Panc1 (cell line): ENCODE results near the gene DRGX. TPM values are rescaled to one million over a fixed set of nuclear protein-coding genes. Genes with fewer than 3 reads are reported as not detected.

Experiments used
- ATAC-seq: fragments of 200-7000 bp; cut with Tn5 transposase; 2 replicates; pipeline ENCODE4 v1.9.1; 2020; ENCODE audit warnings: mild to moderate bottlenecking, moderate library complexity
- BruUV-seq: library from RNA; stranded (reverse); fragments of 400-500 nt; replicated peaks from 2 replicates; lab custom pipeline; 2021; lab: Mats Ljungman, UMichigan
- CTCF ChIA-PET: fragments of 300-600 bp; sonication (Branson Sonifier 250); formaldehyde crosslinking; loops from one replicate; lab custom pipeline; 2022; ENCODE audit warnings: antibody characterized with exemption; lab: Charles Lee
- POLR2A ChIA-PET: fragments of 300-600 bp; sonication (Branson Sonifier 250); formaldehyde crosslinking; loops from one replicate; lab custom pipeline; 2022; ENCODE audit warnings: antibody characterized with exemption; lab: Charles Lee
- DNase-seq: peaks from one replicate; pipeline ENCODE4 v3.0.0-alpha.2; 2010; ENCODE audit warnings: low read depth, low spot score
- H3K27ac ChIP-seq: 2 replicates; pipeline ENCODE4 v1.5.1; 2011; ENCODE audit warnings: mild to moderate bottlenecking, low read length, inconsistent platforms
- H3K27me3 ChIP-seq: fragments of 200-500 bp; sonication (Bioruptor generic); 2 replicates; pipeline ENCODE4 v1.6.0; 2014; ENCODE audit warnings: low read length, inconsistent platforms; ENCODE audit not compliant: control insufficient read depth, insufficient read depth
- H3K36me3 ChIP-seq: fragments of 200-500 bp; sonication (Bioruptor generic); 2 replicates; pipeline ENCODE4 v1.5.1; 2014; ENCODE audit warnings: inconsistent platforms, mild to moderate bottlenecking, low read length, moderate library complexity; ENCODE audit not compliant: control insufficient read depth, insufficient read depth
- H3K4me1 ChIP-seq: 2 replicates; pipeline ENCODE4 v1.5.1; 2011; ENCODE audit warnings: inconsistent platforms, mild to moderate bottlenecking, low read length, moderate library complexity; ENCODE audit not compliant: control insufficient read depth, insufficient read depth
- H3K4me3 ChIP-seq, 2 experiments: 2 replicates each; pipeline ENCODE4 v1.5.1; 2011 to 2012; ENCODE audit warnings: low read depth in 2 of 2, low read length in 2 of 2, mild to moderate bottlenecking in 2 of 2, inconsistent platforms in 1 of 2, moderate library complexity in 1 of 2
- H3K9me3 ChIP-seq: fragments of 200-500 bp; sonication (Bioruptor generic); 2 replicates; pipeline ENCODE4 v1.5.1; 2014; ENCODE audit warnings: low read depth, mild to moderate bottlenecking, inconsistent platforms, low read length, moderate library complexity; ENCODE audit not compliant: control insufficient read depth, insufficient read depth
- CTCF ChIP-seq: fragments of 450-650 bp; IDR thresholded peaks from 2 replicates; pipeline ENCODE4 v1.5.1; 2017; ENCODE audit warnings: mild to moderate bottlenecking
- POLR2AphosphoS5 ChIP-seq: IDR thresholded peaks from 2 replicates; pipeline ENCODE4 v1.6.1; 2012; ENCODE audit warnings: mild to moderate bottlenecking, low read depth, low read length, moderate library complexity
- REST ChIP-seq, 2 experiments: IDR thresholded peaks; 2 replicates each; pipeline ENCODE4 v1.6.1; 2011 to 2012; ENCODE audit warnings: low read depth in 2 of 2, control low read depth in 1 of 2, low read length in 1 of 2, mild to moderate bottlenecking in 1 of 2, moderate library complexity in 1 of 2; ENCODE audit not compliant: insufficient read depth in 1 of 2
- SIN3A ChIP-seq: IDR thresholded peaks from 2 replicates; pipeline ENCODE4 v1.6.1; 2012; ENCODE audit warnings: low read depth, mild to moderate bottlenecking, low read length, moderate library complexity, borderline replicate concordance; ENCODE audit not compliant: insufficient read depth
- TCF7L2 ChIP-seq: IDR thresholded peaks from 2 replicates; pipeline ENCODE4 v1.6.1; 2011; ENCODE audit warnings: mild to moderate bottlenecking, low read depth, low read length, inconsistent platforms
- in situ Hi-C: cut with HindIII; loops from 2 replicates; pipeline ENCODE4 v1.10.0; 2016; ENCODE audit warnings: low sequenced_read_pairs, low pct_unique_long_range_greater_than_20kb
- intact Hi-C: fragments of 100-400 bp; cut with micrococcal nuclease; formaldehyde crosslinking; loops from one replicate; pipeline ENCODE4 v1.10.0; 2022; ENCODE audit not compliant: unreplicated experiment
- total RNA-seq: library from RNA; stranded (reverse); gene quantifications from one replicate; pipeline ENCODE4 v1.2.1, GENCODE V29; 2021; ENCODE audit not compliant: unreplicated experiment

Gene DRGX
- total RNA-seq, 1 experiment from 2014 or later, result 0.15 TPM

GRCh38 chr10:49404321-49404878, 8.5 kb upstream of the DRGX start:
- no TSS peak for BruUV-seq
- Histone ChIP-seq H3K36me3 (no peaks in the 10 kb centered on the region), H3K4me1 (no peaks in the 10 kb centered on the region; the same call in 1 of the 2 replicates), H3K9me3 (no peaks in the 10 kb centered on the region), H3K4me3 (no peak overlapping the region), H3K27ac (no peak overlapping the region), H3K27me3 (peaks cover 33% of the 10 kb centered on the region)
- CTCF ChIA-PET, result no interaction called here
- ATAC-seq (no peak), DNase-seq (no peak)
- in situ Hi-C loops, result no loop called here
- POLR2A ChIA-PET, result no interaction called here
- intact Hi-C loops, result no loop called here
- TF ChIP-seq REST (IDR thresholded peaks at IDR 0.05; ENCODE audit: insufficient read depth in 1 of 2, low read depth in 2 of 2, low read length in 1 of 2) (no peak), POLR2AphosphoS5 (no peak), SIN3A (no peak), TCF7L2 (no peak), CTCF (no peak)

- no peaks in the 10 kb centered on the region for H3K36me3 ChIP-seq
- CTCF ChIA-PET, result no interaction called here
- H3K27ac ChIP-seq, result no peak overlapping the region
- POLR2A ChIA-PET, result no interaction called here
- peaks cover 37% of the 10 kb centered on the region for H3K27me3 ChIP-seq
- no peaks in the 10 kb centered on the region for H3K9me3 ChIP-seq
- ATAC-seq (no peak), DNase-seq (no peak)
- H3K4me1 ChIP-seq, result no peaks in the 10 kb centered on the region
- BruUV-seq, result no TSS peak
- intact Hi-C loops, result no loop called here
- in situ Hi-C loops, result no loop called here
- no peak for TF ChIP-seq TCF7L2
- TF ChIP-seq POLR2AphosphoS5, result no peak
- no peak for TF ChIP-seq SIN3A
- no peak overlapping the region for H3K4me3 ChIP-seq
Measured at GRCh38 chr10:49403363-49403762, 7.5 kb upstream of the DRGX start.

GRCh38 chr10:49400365-49400764, 4.5 kb upstream of the DRGX start:
- intact Hi-C loops (no loop called here), in situ Hi-C loops (no loop called here)
- H3K4me3 ChIP-seq, result no peak overlapping the region
- ChIA-PET POLR2A (no interaction called here), CTCF (no interaction called here)
- DNase-seq (no peak), ATAC-seq (no peak)
- H3K9me3 ChIP-seq, result no peaks in the 10 kb centered on the region
- BruUV-seq, result no TSS peak
- H3K27ac ChIP-seq, result no peak overlapping the region
- peaks cover 42% of the 10 kb centered on the region for H3K27me3 ChIP-seq
- no peaks in the 10 kb centered on the region for H3K36me3 ChIP-seq
- TF ChIP-seq SIN3A (no peak), POLR2AphosphoS5 (no peak), TCF7L2 (no peak), REST (IDR thresholded peaks at IDR 0.05; ENCODE audit: insufficient read depth in 1 of 2, low read depth in 2 of 2, low read length in 1 of 2) (no peak), CTCF (no peak)
- H3K4me1 ChIP-seq, result no peaks in the 10 kb centered on the region; the same call in 1 of the 2 replicates
